PC-9 (cell line): Measurements from ENCODE around the gene TEAD3. TPM values are rescaled to one million over a fixed set of nuclear protein-coding genes. Genes with fewer than 3 reads are reported as not detected.

Experiments
- BruUV-seq: library from RNA; stranded (reverse); fragments of 400-500 nt; replicated peaks from 2 replicates; lab custom pipeline; 2021; lab: Mats Ljungman, UMichigan
- CTCF ChIA-PET: fragments of 300-600 bp; sonication (Branson Sonifier 250); formaldehyde crosslinking; loops from one replicate; lab custom pipeline; 2022; ENCODE audit warnings: antibody characterized with exemption; lab: Charles Lee
- POLR2A ChIA-PET: fragments of 300-600 bp; sonication (Branson Sonifier 250); formaldehyde crosslinking; loops from one replicate; lab custom pipeline; 2022; ENCODE audit warnings: antibody characterized with exemption; ENCODE audit not compliant: unreplicated experiment; lab: Charles Lee
- DNase-seq, 2 experiments: peaks; one replicate each; pipeline versions ENCODE4 v3.0.0 to v3.0.0-alpha.2; 2015 to 2022; ENCODE audit warnings: mixed read lengths in 1 of 2
- H2AFZ ChIP-seq: fragments of 200-600 bp; sonication (generic); 2 replicates; pipeline ENCODE4 v1.8.1; 2017; ENCODE audit warnings: antibody characterized with exemption
- H3F3A ChIP-seq: fragments of 200-600 bp; sonication (generic); 2 replicates; pipeline ENCODE4 v1.8.1; 2017; ENCODE audit warnings: antibody characterized with exemption, mild to moderate bottlenecking, low read depth; ENCODE audit not compliant: insufficient read depth
- H3K27ac ChIP-seq: fragments of 200-600 bp; sonication (generic); 2 replicates; pipeline ENCODE4 v1.6.1; 2016; ENCODE audit warnings: mixed run types
- H3K27me3 ChIP-seq: fragments of 200-600 bp; sonication (generic); 2 replicates; pipeline ENCODE4 v1.6.1; 2016; ENCODE audit warnings: low read depth, mixed run types; ENCODE audit not compliant: insufficient read depth
- H3K36me3 ChIP-seq: fragments of 200-600 bp; sonication (generic); 2 replicates; pipeline ENCODE4 v1.6.1; 2016; ENCODE audit warnings: low read depth, mixed run types
- H3K4me1 ChIP-seq: fragments of 200-600 bp; sonication (generic); replicated peaks from 2 replicates; pipeline ENCODE4 v1.6.1; 2016; ENCODE audit warnings: mixed run types; ENCODE audit not compliant: insufficient read depth
- H3K4me2 ChIP-seq: fragments of 200-600 bp; sonication (generic); 2 replicates; pipeline ENCODE4 v1.6.1; 2017; ENCODE audit warnings: mixed run types
- H3K4me3 ChIP-seq: fragments of 200-600 bp; sonication (generic); 2 replicates; pipeline ENCODE4 v1.6.1; 2016; ENCODE audit warnings: mixed run types
- H3K79me2 ChIP-seq: fragments of 200-600 bp; sonication (generic); 2 replicates; pipeline ENCODE4 v1.6.1; 2017; ENCODE audit warnings: low read depth, mixed run types
- H3K9me2 ChIP-seq: fragments of 200-600 bp; sonication (generic); 2 replicates; pipeline ENCODE4 v1.8.1; 2017; ENCODE audit warnings: mild to moderate bottlenecking; ENCODE audit not compliant: insufficient read depth
- H3K9me3 ChIP-seq: fragments of 200-600 bp; sonication (generic); 2 replicates; pipeline ENCODE4 v1.8.1; 2016; ENCODE audit warnings: low read depth; ENCODE audit not compliant: insufficient read depth
- H4K20me1 ChIP-seq: fragments of 200-600 bp; sonication (generic); 2 replicates; pipeline ENCODE4 v1.8.1; 2017; ENCODE audit not compliant: insufficient read depth
- CTCF ChIP-seq: fragments of 200-600 bp; sonication (generic); conservative IDR thresholded peaks from 2 replicates; pipeline ENCODE4 v1.6.1; 2017; ENCODE audit warnings: mixed run types, antibody characterized with exemption, mild to moderate bottlenecking, moderate library complexity
- EZH2 ChIP-seq: fragments of 200-600 bp; sonication (generic); IDR thresholded peaks from 2 replicates; pipeline ENCODE4 v1.8.0; 2017; ENCODE audit warnings: antibody characterized with exemption, low read depth
- intact Hi-C: fragments of 100-400 bp; cut with micrococcal nuclease; formaldehyde crosslinking; loops from one replicate; pipeline ENCODE4 v1.10.0; 2022; ENCODE audit not compliant: unreplicated experiment
- total RNA-seq: library from RNA; stranded (reverse); gene quantifications from 2 replicates; pipeline ENCODE4 v1.2.3, GENCODE V29; 2021

TEAD3 gene
- total RNA-seq, 1 experiment from 2014 or later, result 40.1 TPM

GRCh38 chr6:35498422-35499067, 1.7 kb upstream of the TEAD3 start:
- H4K20me1 ChIP-seq, result peaks cover 4% of the 10 kb centered on the region; the same call in 1 of the 2 replicates
- ChIA-PET CTCF (interaction anchor here (0.6 kb wide), 1 partner anchor 35 kb away, joined by 11 read pairs; no protein-coding TSS in a partner anchor), POLR2A (no interaction called here)
- H3K36me3 ChIP-seq, result no peaks in the 10 kb centered on the region
- no peaks in the 10 kb centered on the region for H3K9me2 ChIP-seq
- H3K4me1 ChIP-seq, result peaks cover 18% of the 10 kb centered on the region
- peaks cover 6% of the 10 kb centered on the region; the same call in 1 of the 2 replicates for H3F3A ChIP-seq
- intact Hi-C loops, result no loop called here
- peak overlapping the region; percentile 83 for H3K4me2 ChIP-seq
- no peaks in the 10 kb centered on the region for H3K9me3 ChIP-seq
- TF ChIP-seq EZH2 (no peak), CTCF (no peak)
- peak overlapping the region; percentile 94 for H3K4me3 ChIP-seq
- no peaks in the 10 kb centered on the region for H3K27me3 ChIP-seq
- no peak for DNase-seq
- peaks cover 45% of the 10 kb centered on the region for H3K79me2 ChIP-seq
- H2AFZ ChIP-seq, result no peak overlapping the region
- BruUV-seq, result TSS peak; percentile 55
- no peak overlapping the region for H3K27ac ChIP-seq

- peaks cover 6% of the 10 kb centered on the region; the same call in 1 of the 2 replicates for H3F3A ChIP-seq
- no peaks in the 10 kb centered on the region for H3K9me2 ChIP-seq
- DNase-seq, result no peak
- intact Hi-C loops, result loop anchor here (1.0 to 2.0 kb wide), 2 partner anchors 12 to 27 kb away; no protein-coding TSS in a partner anchor
- peaks cover 22% of the 10 kb centered on the region for H3K4me1 ChIP-seq
- H3K36me3 ChIP-seq, result no peaks in the 10 kb centered on the region
- no peaks in the 10 kb centered on the region for H3K27me3 ChIP-seq
- H3K4me3 ChIP-seq, result peak overlapping the region; percentile 94
- ChIA-PET CTCF (interaction anchor here (0.6 kb wide), 1 partner anchor 34 kb away, joined by 11 read pairs; no protein-coding TSS in a partner anchor), POLR2A (interaction anchor here (0.6 to 0.8 kb wide), 4 partner anchors 32 to 156 kb away, joined by 3 to 11 read pairs (median 4); no protein-coding TSS in a partner anchor)
- BruUV-seq, result no TSS peak
- H2AFZ ChIP-seq, result peak overlapping the region; percentile 83
- peaks cover 52% of the 10 kb centered on the region for H3K79me2 ChIP-seq
- peak overlapping the region; percentile 83 for H3K4me2 ChIP-seq
- peak overlapping the region; percentile 88 for H3K27ac ChIP-seq
- no peak for TF ChIP-seq EZH2
- no peak; the same call in 1 of the 2 replicates for TF ChIP-seq CTCF
- H3K9me3 ChIP-seq, result no peaks in the 10 kb centered on the region
- H4K20me1 ChIP-seq, result peaks cover 4% of the 10 kb centered on the region; the same call in 1 of the 2 replicates
These were observed 917 bp upstream of the TEAD3 start for GRCh38 chr6:35497571-35498421.
